ENCODE results near the gene ST8SIA6. TPM values are rescaled to one million over a fixed set of nuclear protein-coding genes. Genes with fewer than 3 reads are reported as not detected.

The ST8SIA6 gene
- total and polyA plus RNA-seq, 9 of the 15 experiments (the other 6 are each of a cell fraction or from before 2014, with no cell fraction given): 0.69 to 6.7 (median 5.0) TPM

DNA sequence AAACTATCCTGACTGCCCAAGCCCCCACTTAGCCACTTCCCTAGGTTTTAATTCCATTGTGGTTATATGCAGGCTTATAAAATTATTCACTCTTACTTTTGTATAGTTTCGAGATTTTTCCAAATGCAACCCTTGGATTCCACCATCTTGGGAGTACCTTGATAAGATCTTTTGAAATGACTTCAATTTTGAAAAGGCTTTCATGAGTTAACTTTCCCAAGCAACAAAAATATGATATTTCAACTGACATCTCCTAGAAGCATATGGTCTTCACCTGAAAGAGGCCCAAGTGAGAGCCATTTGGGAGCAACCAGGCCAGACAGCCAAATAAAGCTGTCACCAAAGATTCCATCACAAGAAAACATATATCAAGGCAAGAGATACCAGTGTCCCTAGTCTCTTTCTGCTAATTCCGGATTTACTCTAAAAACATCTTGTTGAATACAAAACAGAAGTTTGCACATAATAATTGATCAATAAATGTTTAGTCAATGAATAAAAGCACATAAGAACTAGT, 1.7 kb upstream of the ST8SIA6 start (continued):
- TF ChIP-seq, protein P1, sequence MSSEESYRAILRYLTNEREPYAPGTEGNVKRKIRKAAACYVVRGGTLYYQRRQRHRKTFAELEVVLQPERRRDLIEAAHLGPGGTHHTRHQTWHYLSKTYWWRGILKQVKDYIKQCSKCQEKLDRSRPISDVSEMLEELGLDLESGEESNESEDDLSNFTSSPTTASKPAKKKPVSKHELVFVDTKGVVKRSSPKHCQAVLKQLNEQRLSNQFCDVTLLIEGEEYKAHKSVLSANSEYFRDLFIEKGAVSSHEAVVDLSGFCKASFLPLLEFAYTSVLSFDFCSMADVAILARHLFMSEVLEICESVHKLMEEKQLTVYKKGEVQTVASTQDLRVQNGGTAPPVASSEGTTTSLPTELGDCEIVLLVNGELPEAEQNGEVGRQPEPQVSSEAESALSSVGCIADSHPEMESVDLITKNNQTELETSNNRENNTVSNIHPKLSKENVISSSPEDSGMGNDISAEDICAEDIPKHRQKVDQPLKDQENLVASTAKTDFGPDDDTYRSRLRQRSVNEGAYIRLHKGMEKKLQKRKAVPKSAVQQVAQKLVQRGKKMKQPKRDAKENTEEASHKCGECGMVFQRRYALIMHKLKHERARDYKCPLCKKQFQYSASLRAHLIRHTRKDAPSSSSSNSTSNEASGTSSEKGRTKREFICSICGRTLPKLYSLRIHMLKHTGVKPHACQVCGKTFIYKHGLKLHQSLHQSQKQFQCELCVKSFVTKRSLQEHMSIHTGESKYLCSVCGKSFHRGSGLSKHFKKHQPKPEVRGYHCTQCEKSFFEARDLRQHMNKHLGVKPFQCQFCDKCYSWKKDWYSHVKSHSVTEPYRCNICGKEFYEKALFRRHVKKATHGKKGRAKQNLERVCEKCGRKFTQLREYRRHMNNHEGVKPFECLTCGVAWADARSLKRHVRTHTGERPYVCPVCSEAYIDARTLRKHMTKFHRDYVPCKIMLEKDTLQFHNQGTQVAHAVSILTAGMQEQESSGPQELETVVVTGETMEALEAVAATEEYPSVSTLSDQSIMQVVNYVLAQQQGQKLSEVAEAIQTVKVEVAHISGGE (CRISPR knock-in tag; IDR thresholded peaks at IDR 0.05): no peak
- TF ChIP-seq TBP (optimal IDR thresholded peaks at IDR 0.05; ENCODE audit: low read depth, low read length): no peak
- TF ChIP-seq CBFA2T3 (IDR thresholded peaks at IDR 0.05): 0 out of 2 replicates have a peak, but pooled peaks have one; percentile 14
- TF ChIP-seq, protein P2, sequence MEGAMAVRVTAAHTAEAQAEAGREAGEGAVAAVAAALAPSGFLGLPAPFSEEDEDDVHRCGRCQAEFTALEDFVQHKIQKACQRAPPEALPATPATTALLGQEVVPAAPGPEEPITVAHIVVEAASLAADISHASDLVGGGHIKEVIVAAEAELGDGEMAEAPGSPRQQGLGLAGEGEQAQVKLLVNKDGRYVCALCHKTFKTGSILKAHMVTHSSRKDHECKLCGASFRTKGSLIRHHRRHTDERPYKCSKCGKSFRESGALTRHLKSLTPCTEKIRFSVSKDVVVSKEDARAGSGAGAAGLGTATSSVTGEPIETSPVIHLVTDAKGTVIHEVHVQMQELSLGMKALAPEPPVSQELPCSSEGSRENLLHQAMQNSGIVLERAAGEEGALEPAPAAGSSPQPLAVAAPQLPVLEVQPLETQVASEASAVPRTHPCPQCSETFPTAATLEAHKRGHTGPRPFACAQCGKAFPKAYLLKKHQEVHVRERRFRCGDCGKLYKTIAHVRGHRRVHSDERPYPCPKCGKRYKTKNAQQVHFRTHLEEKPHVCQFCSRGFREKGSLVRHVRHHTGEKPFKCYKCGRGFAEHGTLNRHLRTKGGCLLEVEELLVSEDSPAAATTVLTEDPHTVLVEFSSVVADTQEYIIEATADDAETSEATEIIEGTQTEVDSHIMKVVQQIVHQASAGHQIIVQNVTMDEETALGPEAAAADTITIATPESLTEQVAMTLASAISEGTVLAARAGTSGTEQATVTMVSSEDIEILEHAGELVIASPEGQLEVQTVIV (CRISPR knock-in tag; IDR thresholded peaks at IDR 0.05; ENCODE audit: borderline replicate concordance): no peak
- TF ChIP-seq, protein P3, sequence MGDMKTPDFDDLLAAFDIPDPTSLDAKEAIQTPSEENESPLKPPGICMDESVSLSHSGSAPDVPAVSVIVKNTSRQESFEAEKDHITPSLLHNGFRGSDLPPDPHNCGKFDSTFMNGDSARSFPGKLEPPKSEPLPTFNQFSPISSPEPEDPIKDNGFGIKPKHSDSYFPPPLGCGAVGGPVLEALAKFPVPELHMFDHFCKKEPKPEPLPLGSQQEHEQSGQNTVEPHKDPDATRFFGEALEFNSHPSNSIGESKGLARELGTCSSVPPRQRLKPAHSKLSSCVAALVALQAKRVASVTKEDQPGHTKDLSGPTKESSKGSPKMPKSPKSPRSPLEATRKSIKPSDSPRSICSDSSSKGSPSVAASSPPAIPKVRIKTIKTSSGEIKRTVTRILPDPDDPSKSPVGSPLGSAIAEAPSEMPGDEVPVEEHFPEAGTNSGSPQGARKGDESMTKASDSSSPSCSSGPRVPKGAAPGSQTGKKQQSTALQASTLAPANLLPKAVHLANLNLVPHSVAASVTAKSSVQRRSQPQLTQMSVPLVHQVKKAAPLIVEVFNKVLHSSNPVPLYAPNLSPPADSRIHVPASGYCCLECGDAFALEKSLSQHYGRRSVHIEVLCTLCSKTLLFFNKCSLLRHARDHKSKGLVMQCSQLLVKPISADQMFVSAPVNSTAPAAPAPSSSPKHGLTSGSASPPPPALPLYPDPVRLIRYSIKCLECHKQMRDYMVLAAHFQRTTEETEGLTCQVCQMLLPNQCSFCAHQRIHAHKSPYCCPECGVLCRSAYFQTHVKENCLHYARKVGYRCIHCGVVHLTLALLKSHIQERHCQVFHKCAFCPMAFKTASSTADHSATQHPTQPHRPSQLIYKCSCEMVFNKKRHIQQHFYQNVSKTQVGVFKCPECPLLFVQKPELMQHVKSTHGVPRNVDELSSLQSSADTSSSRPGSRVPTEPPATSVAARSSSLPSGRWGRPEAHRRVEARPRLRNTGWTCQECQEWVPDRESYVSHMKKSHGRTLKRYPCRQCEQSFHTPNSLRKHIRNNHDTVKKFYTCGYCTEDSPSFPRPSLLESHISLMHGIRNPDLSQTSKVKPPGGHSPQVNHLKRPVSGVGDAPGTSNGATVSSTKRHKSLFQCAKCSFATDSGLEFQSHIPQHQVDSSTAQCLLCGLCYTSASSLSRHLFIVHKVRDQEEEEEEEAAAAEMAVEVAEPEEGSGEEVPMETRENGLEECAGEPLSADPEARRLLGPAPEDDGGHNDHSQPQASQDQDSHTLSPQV (IDR thresholded peaks at IDR 0.05): 0 out of 2 replicates have a peak, but pooled peaks have one; percentile 24
- TF ChIP-seq NR2C1 (IDR thresholded peaks at IDR 0.05): no peak
- TF ChIP-seq NR2C1 (tag; IDR thresholded peaks at IDR 0.05): no peak
- TF ChIP-seq, protein P4, sequence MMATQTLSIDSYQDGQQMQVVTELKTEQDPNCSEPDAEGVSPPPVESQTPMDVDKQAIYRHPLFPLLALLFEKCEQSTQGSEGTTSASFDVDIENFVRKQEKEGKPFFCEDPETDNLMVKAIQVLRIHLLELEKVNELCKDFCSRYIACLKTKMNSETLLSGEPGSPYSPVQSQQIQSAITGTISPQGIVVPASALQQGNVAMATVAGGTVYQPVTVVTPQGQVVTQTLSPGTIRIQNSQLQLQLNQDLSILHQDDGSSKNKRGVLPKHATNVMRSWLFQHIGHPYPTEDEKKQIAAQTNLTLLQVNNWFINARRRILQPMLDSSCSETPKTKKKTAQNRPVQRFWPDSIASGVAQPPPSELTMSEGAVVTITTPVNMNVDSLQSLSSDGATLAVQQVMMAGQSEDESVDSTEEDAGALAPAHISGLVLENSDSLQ (IDR thresholded peaks at IDR 0.05): peak; percentile 55
- TF ChIP-seq TEAD1 (CRISPR knock-in tag; IDR thresholded peaks at IDR 0.05): no peak
- no peak for TF ChIP-seq MCM3 (IDR thresholded peaks at IDR 0.05)
- TF ChIP-seq RFX7 (CRISPR knock-in tag; IDR thresholded peaks at IDR 0.05): no peak
- TF ChIP-seq, protein P5, sequence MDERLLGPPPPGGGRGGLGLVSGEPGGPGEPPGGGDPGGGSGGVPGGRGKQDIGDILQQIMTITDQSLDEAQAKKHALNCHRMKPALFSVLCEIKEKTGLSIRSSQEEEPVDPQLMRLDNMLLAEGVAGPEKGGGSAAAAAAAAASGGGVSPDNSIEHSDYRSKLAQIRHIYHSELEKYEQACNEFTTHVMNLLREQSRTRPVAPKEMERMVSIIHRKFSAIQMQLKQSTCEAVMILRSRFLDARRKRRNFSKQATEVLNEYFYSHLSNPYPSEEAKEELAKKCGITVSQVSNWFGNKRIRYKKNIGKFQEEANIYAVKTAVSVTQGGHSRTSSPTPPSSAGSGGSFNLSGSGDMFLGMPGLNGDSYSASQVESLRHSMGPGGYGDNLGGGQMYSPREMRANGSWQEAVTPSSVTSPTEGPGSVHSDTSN (CRISPR knock-in tag; IDR thresholded peaks at IDR 0.05; ENCODE audit: low read depth): no peak
- TF ChIP-seq, protein P5 (tag; conservative IDR thresholded peaks at IDR 0.05; ENCODE audit: low read depth): peak; percentile 62; the same call in 1 of the 2 replicates
- no peak for TF ChIP-seq LARP7 (IDR thresholded peaks at IDR 0.05)

Data from K562 (cell line).